Activated CD8-positive, alpha-beta memory T cell treated with anti-CD3 and anti-CD28 coated beads, Interleukin-2, amount 50 U/mL, for 1 hour (primary cell): ENCODE measurements around the gene CCL8.

Source experiments
- DNase-seq: peaks from one replicate; pipeline ENCODE4 v3.0.0-alpha.2; 2020; ENCODE audit errors: extremely low read depth

The CCL8 gene

DNA sequence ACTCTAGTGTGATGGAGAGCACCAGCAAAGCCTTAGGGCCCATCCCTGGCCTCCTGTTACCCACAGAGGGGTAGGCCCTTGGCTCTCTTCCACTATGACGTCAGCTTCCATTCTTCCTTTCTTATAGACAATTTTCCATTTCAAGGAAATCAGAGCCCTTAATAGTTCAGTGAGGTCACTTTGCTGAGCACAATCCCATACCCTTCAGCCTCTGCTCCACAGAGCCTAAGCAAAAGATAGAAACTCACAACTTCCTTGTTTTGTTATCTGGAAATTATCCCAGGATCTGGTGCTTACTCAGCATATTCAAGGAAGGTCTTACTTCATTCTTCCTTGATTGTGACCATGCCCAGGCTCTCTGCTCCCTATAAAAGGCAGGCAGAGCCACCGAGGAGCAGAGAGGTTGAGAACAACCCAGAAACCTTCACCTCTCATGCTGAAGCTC lies at the start of gene CCL8:
Gene CCL8 (plus strand): TSS at position 397 of the 445 bp plus-strand sequence. CDS start 67 bp downstream, outside the sequence.
- no peak for DNase-seq

GRCh38 chr17:34269969-34270368 lies 49.3 kb upstream of the CCL8 start, which contains the start of gene CCL7:
Gene CCL7, plus strand, starts transcription at chr17:34270221. Its CDS starts 70 bp downstream, at chr17:34270291.
- no peak for DNase-seq

DNA sequence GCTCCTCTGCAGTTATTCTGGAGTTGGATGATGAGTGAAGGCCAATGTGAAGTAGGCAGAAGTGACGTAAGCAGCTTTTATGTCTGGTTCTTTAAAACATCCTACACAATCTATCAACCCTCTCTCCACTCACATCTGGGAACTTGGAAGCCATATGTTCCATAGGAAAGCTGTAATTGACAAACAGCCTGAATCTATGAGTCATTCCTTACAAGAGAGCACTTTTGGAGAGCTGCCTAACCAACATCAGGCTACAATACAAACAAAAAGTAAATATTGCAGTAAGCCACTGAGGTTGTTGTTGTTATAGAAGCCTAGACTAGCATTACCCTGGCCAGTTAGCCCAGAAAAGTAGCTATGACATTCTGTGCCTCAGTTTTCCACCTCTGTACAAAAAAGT lies 43.4 kb upstream of the CCL8 start:
- DNase-seq, result no peak

DNA sequence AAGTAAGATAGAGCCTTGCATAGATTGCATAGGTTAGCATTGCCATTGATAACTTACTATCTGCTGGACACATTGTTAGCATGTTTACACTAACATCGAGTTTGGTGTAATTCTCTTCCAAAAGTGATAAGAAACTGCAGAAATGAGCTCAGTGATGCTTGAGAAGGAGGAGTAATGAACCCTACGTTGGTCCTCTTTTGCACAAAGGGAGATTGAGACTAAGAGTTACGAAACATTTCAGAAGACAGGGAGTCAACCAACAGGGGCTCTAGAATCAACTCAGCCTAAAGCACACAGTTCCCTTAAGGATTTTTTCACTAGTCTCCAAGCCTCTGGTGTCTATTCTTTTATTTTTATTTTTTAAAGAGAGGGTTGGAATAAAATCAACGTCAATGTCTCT lies 42.4 kb upstream of the CCL8 start:
- DNase-seq, result no peak

GRCh38 chr17:34283571-34283970 lies 35.7 kb upstream of the CCL8 start:
- DNase-seq, result no peak

DNA sequence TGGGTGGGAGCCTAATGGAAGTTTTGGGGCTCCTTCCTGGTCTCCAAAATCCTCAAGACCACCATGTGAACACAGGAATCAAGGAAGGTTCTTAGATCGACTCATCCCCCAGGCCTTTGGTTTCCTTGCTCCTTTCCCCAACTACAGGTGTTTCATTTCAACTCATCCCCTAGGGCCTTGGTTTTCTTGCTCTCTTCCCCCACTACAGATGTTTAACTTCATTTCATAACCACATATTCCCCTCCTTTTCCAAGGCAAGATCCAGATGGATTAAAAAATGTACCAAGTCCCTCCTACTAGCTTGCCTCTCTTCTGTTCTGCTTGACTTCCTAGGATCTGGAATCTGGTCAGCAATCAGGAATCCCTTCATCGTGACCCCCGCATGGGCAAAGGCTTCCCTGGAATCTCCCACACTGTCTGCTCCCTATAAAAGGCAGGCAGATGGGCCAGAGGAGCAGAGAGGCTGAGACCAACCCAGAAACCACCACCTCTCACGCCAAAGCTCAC lies 33.9 kb upstream of the CCL8 start, which contains the start of gene CCL11:
Gene CCL11 (plus strand): TSS at position 457 of the 507 bp plus-strand sequence. CDS start 67 bp downstream, outside the sequence.
- DNase-seq, result no peak

DNA sequence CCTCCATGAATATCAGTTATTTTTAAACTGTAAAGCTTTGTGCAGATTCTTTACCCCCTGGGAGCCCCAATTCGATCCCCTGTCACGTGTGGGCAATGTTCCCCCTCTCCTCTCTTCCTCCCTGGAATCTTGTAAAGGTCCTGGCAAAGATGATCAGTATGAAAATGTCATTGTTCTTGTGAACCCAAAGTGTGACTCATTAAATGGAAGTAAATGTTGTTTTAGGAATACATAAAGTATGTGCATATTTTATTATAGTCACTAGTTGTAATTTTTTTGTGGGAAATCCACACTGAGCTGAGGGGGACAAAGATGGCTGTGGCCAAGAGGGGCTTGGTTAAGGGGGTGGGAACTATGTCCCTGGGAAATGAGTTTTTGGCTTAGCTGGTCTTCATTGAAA lies 31.4 kb upstream of the CCL8 start:
- no peak for DNase-seq

- DNase-seq, result no peak
These were observed 28.6 kb upstream of the CCL8 start for GRCh38 chr17:34290586-34290985.

GRCh38 chr17:34291721-34292348 lies 27.4 kb upstream of the CCL8 start:
- DNase-seq, result no peak

DNA sequence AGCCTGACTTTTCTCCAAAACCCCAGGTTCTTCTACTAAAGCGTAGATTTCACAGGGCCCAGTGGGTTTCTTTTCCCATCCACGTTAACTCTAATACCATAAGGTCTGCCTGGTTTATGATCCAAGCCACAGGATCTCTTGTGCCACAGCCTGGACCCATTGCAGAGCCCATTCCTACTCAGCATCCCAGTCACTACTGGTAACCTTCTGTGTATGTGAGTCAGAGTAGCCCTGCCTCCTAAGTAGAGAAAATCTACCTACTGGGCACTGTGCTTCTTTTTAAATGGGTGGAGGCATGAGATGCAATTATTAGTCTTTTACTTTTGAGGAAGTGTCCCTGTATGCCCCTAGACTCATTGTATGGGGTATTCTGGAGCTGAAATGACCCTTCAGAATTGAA lies 20.2 kb upstream of the CCL8 start:
- no peak for DNase-seq

- DNase-seq, result no peak
These were observed 19.2 kb upstream of the CCL8 start for GRCh38 chr17:34299956-34300577.

GRCh38 chr17:34300652-34301370 lies 18.4 kb upstream of the CCL8 start:
- no peak for DNase-seq

- DNase-seq, result no peak
These were observed 17.2 kb upstream of the CCL8 start for GRCh38 chr17:34301986-34302385.

- DNase-seq, result no peak
These were observed 16.6 kb upstream of the CCL8 start for GRCh38 chr17:34302636-34303035.

DNA sequence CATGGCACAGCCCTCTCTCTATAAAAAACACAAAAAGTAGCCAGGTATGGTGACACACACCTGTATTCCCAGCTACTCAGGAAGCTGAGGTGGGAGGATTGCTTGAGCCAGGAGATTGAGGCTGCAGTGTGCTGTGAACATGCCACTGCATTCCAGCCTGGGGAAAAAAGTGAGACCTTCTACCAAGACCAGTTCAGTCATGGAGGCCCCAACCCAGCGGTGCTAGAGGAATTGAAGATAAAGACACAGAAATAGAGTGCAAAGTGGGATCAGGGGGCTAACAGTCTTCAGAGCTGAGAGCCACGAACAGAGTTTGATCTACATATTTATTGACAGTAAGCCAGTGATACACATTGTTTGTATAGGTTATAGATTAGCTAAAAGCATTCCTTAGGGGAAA lies 15.6 kb upstream of the CCL8 start:
- no peak for DNase-seq

DNA sequence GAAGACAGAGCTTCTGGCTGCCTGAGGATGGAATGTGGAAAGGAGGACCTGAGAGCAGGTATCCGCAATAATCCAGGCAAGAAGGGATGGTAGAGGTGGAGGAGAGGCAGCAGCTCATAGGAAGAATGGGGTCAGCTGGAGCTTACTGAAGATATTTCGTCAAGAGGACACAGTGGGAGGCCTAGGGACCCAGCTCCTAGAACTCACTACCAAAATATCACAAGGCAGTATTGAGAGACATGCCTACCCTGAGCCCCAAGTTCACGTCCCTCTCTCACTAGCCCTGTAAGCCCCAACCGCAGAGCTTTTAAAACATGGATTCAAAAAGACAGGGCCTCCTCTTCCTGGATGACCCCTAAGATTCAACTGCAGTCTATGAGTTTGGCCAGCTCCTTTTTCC lies 14.2 kb upstream of the CCL8 start:
- DNase-seq, result no peak

- DNase-seq, result no peak
These were observed 13.6 kb upstream of the CCL8 start for GRCh38 chr17:34305606-34306005.

GRCh38 chr17:34306466-34306865 lies 12.8 kb upstream of the CCL8 start:
- no peak for DNase-seq

DNA sequence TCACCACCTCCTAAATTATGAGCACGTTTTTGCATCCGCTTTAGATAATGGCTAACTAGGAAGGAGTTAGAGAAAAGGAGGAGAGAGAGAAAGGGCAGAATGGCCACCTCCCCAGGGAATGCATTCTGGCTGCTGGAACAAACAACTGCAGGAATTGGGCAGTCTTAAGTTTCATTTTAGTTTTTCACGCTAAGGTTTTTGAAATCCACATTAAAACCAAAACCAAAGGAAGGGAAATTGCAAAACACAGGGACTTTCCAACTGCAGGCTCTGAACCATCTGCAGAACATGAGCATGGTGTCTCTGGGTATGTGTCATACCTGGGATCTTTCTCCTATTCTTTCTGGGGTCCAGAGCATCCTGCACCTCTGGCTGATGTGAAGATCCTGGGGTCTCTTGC lies 12.1 kb upstream of the CCL8 start:
- DNase-seq, result no peak

- DNase-seq, result no peak
These were observed 10.9 kb upstream of the CCL8 start for GRCh38 chr17:34308371-34308770.

DNA sequence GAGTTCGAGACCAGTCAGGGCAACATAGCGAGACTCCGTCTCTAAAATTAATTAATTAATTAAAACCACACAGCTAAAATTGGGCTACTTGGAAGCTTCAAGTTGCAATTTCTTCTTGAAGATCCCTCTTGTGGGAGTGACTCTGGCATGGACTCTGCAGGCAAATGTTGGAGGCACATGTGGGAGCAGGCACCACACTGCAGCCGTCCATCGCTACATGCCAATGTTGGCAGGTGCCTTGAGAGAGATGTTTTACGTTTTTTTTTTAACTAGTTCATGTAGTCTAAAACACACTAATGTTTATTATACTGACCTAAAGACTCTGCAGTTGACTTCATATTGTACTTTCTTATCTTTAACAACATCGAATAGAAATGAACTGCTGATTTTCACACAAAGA lies 7.9 kb upstream of the CCL8 start:
- DNase-seq, result no peak

DNA sequence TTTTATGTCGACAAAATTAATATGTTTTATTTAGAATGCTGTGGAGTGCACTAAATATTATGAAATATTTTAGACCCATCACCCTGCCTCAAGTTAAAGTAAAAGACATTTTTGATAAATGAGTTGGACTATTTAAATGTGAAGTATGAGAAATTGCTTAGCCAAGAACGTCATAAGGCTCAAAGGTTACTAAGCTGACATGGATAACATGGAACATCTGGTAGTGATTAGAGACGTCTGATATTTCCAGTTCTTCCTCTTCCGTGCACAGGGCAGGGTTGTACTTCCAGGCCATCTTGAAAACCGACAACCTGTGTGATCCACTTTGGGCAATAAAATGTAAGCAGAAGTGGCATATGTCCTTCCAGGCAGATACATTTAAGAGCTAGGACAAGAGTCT lies 7.2 kb upstream of the CCL8 start:
- no peak for DNase-seq

DNA sequence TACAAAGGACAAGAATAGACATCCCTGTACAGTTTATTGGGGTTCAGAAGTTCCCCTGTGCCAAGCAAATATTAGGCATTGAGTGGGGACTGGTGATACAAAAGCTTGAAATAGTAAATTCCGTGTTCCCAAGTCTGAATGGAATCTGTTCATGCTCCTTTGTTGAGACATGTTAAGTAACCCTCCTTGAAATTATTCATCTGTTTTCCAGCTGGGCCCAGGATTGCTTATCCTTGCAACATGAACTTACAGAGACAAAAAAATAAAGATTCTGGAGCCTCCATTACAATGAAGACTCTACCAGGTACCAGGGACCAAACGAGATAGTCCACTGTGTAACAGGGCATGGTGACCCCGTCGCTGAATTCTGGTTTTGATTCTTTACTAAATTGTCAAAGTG lies 6.1 kb upstream of the CCL8 start:
- DNase-seq, result no peak
